ENCODE data around the gene NUMBL.

NUMBL gene

DNA sequence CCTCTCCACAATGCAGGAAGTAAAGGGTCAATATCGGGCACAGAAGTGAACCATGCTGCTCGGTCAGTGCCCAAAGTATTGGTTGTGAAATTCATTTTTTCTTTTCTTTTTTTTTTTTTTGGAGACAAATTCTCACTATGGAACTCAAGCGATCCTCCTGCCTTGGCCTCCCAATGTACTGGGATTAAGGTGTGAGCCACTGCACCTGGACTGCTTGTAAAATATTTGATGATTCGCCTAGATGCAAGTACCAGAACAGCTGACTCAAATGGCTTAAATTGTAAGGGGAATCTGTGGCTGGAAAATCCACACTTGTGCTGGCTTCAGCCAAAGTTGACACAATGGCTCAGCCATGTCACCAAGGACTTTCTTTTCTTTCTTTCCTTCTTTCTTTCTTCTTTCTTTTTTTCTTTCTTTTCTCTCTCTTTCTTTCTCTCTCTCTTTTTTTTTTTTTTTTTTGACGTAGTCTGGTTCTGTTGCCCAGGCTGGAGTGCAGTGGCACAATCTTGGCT, 43.7 kb downstream of the NUMBL start:
- Histone ChIP-seq H3K36me3 (no peaks in the 10 kb centered on the region), H3K4me3 (ENCODE audit: low read depth in 1 of 2, low read length in 1 of 2) (no peak overlapping the region), H3K27ac (no peak overlapping the region), H3K4me1 (ENCODE audit: control insufficient read depth in 1 of 2, insufficient read depth in 1 of 2, low read depth in 1 of 2, low read length in 1 of 2) (no peaks in the 10 kb centered on the region), H3K27me3 (peaks cover 13% of the 10 kb centered on the region), H3K9me3 (no peaks in the 10 kb centered on the region)
- TF ChIP-seq, protein P1, sequence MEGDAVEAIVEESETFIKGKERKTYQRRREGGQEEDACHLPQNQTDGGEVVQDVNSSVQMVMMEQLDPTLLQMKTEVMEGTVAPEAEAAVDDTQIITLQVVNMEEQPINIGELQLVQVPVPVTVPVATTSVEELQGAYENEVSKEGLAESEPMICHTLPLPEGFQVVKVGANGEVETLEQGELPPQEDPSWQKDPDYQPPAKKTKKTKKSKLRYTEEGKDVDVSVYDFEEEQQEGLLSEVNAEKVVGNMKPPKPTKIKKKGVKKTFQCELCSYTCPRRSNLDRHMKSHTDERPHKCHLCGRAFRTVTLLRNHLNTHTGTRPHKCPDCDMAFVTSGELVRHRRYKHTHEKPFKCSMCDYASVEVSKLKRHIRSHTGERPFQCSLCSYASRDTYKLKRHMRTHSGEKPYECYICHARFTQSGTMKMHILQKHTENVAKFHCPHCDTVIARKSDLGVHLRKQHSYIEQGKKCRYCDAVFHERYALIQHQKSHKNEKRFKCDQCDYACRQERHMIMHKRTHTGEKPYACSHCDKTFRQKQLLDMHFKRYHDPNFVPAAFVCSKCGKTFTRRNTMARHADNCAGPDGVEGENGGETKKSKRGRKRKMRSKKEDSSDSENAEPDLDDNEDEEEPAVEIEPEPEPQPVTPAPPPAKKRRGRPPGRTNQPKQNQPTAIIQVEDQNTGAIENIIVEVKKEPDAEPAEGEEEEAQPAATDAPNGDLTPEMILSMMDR (IDR thresholded peaks at IDR 0.05), result no peak

DNA sequence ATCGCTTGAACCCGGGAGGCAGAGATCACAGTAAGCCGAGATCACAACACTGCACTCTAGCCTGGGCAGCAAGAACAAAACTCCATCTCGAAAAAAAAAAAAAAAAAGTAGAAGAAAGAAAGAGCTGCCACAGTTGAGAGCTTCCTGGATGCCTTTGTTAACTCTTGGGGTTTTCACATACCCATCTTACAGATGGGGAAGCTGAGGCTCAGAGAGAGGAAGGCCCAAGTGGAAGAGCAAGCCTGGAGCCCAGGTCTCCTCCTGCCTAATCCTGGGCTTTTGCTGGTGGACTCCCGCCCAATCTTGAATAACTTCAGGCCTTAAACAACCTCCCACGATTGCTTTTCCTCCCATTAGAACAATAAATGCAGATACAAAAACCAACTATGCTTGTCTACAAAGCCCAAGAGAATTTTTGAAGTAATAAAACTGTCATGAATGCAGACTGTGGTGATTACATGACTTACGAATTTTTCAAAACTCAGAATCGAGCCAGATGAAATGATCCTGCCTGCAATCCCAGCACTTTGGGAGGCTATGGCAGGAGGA, 47.6 kb downstream of the NUMBL start:
- TF ChIP-seq, protein P1 (IDR thresholded peaks at IDR 0.05), result no peak
- no peaks in the 10 kb centered on the region for H3K36me3 ChIP-seq

DNA sequence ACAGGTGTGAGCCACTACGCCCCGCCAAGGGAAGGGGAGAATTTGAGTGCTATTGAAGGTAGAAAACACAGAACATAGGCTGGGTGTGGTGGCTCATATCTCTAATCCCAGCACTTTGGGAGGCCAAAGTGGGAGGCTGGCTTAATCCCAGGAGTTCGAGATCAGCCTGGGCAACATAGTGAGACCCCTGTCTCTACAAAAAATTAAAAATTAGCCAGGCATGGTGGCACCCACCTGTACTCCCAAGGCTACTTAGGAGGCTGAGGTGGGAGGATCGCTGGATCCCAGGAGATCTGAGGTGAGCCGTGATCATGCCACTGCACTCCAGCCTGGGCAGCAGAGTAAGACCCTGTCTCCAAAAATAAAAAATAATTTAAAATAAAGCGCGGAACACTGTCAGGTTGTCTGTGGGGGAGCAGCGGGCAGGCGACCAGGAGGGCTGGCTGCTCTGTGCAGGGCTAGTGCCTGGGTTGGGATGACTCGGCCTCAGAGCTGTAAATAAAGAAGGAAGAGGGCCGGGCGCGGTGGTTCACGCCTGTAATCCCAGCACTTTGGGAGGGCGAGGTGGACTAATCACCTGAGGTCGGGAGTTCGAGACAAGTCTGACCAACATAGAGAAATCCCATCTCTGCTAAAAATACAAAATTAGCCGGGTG, 48.3 kb downstream of the NUMBL start:
- TF ChIP-seq, protein P1 (IDR thresholded peaks at IDR 0.05), result no peak
- no peaks in the 10 kb centered on the region for H3K36me3 ChIP-seq
- peaks cover 13% of the 10 kb centered on the region for H3K27me3 ChIP-seq
- no peaks in the 10 kb centered on the region for H3K9me3 ChIP-seq
- no peak overlapping the region for H3K27ac ChIP-seq
- H3K4me1 ChIP-seq (ENCODE audit: control insufficient read depth in 1 of 2, insufficient read depth in 1 of 2, low read depth in 1 of 2, low read length in 1 of 2), result no peaks in the 10 kb centered on the region
- H3K4me3 ChIP-seq (ENCODE audit: low read depth in 1 of 2, low read length in 1 of 2), result no peak overlapping the region

More for the DNA sequence above, 47.6 kb downstream of the NUMBL start:
- Histone ChIP-seq H3K27me3 (peaks cover 13% of the 10 kb centered on the region), H3K27ac (no peak overlapping the region), H3K4me1 (ENCODE audit: control insufficient read depth in 1 of 2, insufficient read depth in 1 of 2, low read depth in 1 of 2, low read length in 1 of 2) (no peaks in the 10 kb centered on the region), H3K4me3 (ENCODE audit: low read depth in 1 of 2, low read length in 1 of 2) (no peak overlapping the region), H3K9me3 (no peaks in the 10 kb centered on the region)

DNA sequence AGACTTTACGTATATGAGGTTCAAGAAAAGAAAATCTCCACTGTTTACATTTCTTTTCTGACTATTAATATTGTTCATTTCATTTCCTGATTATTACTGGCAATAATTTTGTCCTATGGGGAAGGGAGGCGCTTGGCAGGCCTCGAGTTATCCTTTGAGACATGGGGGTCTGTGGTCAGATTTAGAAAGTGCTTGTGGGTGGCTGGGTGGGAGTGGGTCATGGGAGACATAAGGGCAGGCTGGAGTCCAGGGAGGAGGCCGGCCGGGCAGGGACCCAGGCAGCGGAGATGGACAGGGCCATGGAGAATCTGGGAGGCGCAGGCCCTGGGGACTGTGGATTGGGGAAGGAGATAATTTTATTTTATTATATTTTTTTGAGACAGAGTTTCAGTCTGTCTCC, 49.2 kb downstream of the NUMBL start:
- Histone ChIP-seq H3K27me3 (peaks cover 7% of the 10 kb centered on the region), H3K4me1 (ENCODE audit: control insufficient read depth in 1 of 2, insufficient read depth in 1 of 2, low read depth in 1 of 2, low read length in 1 of 2) (no peaks in the 10 kb centered on the region), H3K4me3 (ENCODE audit: low read depth in 1 of 2, low read length in 1 of 2) (no peak overlapping the region), H3K36me3 (no peaks in the 10 kb centered on the region), H3K9me3 (no peaks in the 10 kb centered on the region), H3K27ac (no peak overlapping the region)
- TF ChIP-seq, protein P1 (IDR thresholded peaks at IDR 0.05), result no peak

DNA sequence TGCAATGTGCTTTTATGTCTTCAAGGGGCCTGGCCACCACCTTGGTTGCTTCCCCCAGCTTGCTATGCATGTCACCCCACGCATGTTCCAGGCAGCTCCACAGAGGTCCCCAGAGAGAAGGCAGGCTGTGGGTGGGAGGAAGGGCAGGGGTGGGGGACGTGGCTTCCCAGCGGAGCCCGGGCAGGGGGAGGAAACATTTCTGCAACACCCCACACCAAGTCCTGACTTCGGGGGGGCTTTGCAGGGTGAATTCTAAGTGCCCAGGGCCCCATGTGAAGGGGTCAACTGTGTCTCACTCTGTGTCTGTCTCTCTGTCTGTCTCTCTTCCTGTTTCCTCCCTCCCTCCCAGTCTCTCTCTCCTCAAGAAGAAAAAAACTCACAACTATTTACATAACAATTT, 49.7 kb downstream of the NUMBL start:
- H3K4me1 ChIP-seq (ENCODE audit: control insufficient read depth in 1 of 2, insufficient read depth in 1 of 2, low read depth in 1 of 2, low read length in 1 of 2), result no peaks in the 10 kb centered on the region
- TF ChIP-seq, protein P1 (IDR thresholded peaks at IDR 0.05), result no peak
- H3K27ac ChIP-seq, result no peak overlapping the region
- H3K36me3 ChIP-seq, result no peaks in the 10 kb centered on the region
- H3K9me3 ChIP-seq, result no peaks in the 10 kb centered on the region
- H3K4me3 ChIP-seq (ENCODE audit: low read depth in 1 of 2, low read length in 1 of 2), result no peak overlapping the region
- peaks cover 6% of the 10 kb centered on the region for H3K27me3 ChIP-seq
